ENCODE results near the gene RBFOX2.

Gene RBFOX2

DNA sequence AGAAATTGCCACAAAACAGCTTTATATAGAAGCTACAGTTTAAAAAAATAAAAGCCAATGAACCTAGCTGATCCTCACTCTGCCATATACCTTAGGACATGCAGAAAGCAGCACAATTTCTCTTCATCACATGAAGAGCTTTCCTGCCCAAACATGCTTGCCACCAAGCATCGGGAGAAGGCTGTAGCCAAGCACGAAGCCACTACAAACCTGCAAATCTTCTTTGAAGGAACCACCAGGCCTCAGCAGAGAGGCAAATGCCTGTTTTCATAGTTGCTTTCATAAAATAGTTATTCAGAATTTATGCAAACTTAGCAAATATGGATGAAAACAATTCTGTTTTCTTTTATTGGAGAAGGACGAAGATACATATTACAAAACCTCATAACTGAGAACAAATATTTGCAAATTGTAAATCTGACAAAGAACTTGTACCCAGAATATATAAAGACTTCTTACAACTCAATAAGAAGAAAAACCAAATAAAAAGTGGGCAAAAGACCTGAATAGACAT is 100.3 kb downstream of the RBFOX2 start:
- no peak for DNase-seq (ENCODE audit: low read depth)

DNA sequence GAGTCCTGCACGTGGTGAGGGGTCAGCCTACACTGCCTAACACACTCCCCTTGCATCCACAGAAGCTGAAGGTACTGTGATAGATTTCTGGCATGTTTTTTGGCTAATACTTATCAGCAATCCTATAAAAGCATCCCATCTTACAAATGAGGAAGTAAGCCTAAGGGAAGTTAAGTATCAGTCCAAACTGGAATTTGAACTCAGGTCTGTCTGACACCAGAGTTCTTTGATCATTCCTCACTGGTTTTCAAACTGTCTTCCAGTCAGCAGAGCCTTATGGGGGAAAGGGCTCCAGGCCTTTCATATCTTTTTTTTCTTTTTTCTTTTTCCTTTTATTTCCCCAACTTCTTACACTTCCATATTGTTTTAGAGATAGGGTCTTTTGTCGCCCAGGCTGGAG is 105.6 kb downstream of the RBFOX2 start:
- DNase-seq (ENCODE audit: low read depth), result no peak

DNA sequence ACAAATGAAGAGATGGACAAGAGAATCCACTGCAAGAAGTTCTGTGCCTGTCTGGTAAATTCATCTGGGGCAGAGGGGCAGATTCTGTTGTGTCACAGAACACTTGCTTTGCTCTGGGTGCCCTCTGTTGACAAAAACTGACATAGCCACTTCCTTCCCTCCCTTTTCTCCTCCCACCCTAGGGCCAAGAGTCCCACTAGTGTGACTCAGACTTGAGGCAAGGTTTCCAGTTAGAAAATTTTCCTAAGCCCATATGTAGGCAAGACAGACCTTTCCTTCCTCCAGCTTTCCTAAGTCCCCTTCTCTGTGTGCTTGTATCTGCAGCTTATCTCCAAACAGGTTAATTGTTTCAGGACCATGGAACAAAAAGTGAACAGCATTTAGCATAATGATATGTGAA is 106.8 kb downstream of the RBFOX2 start:
- no peak for DNase-seq (ENCODE audit: low read depth)

DNA sequence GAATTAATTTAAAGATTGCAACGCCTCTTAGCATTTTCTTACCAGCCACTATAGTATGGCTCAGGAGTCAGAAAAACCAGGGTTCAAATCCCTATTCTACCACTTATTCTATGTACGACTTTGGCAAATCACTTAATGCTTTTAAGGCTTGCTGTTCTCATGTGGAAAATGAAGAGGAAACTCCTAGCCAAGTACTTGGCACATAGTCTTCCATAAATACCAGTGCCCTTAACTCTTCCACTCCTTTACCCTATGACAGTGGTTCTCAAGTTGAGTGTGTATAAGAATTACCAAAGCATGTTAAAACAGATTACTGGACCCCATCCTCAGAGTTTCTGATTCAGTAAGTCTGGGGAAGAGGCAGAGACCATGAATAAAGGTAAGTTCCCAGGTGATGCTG is 107.6 kb downstream of the RBFOX2 start:
- no peak for DNase-seq (ENCODE audit: low read depth)

DNA sequence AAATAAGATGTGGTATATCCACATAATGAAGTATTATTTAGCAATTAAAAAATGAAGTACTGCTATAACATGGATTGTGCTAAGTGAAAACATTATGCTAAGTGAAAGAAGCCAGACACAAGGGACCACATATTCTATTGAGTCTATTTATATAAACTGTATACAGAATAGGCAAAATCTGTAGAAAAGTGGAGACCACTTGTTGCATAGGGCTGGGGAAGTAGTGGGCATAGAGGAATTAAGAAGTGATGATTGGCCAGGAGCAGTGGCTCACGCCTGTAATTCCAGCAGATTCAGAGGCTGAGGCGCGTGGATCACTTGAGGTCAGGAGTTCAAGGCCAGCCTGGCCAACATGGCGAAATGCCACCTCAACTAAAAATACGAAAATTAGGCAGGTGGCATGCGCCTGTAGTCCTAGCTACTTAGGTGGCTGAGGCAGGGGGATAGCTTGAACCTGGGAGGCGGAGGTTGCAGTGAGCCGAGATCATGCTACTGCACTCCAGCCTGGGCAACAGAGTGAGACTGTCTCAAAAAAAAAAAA is 109.6 kb downstream of the RBFOX2 start:
- DNase-seq (ENCODE audit: low read depth), result no peak

DNA sequence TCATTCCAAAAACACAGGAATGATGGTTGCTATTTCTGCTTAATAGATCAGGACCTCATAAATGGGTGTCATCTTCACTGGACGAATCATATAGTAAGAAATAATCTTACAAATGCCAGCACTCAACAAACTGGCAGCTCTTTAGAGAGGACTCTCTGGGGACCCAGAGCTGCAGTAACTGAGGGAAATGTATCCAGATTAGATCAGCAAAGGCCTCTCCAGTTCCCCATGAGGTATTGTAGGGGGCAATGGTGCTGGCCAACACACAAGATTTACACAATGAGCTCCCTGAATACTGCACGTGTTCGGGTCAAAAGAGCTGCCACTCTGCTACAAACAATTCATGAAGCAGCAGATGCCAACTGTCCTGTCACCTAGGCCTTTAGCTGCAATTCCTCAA is 110.2 kb downstream of the RBFOX2 start:
- DNase-seq (ENCODE audit: low read depth), result no peak

DNA sequence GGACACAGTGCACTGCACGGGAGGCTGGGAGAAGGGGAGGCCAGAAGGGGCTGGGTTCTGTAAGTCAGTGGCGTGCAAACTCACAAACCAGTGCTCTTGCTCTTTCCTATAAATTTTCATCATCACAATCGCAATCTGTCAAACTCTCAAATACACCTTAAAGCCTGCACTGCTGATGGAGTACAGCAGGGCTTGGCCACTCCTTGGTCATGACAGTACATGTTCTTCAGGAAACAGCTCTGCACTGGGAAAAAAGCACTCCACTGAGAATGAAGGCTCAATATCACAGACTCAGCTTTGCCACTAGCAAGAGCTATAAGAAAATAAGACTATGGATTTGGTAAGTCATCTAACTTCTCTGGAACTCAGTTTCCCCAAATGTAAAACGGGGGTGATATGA is 111.0 kb downstream of the RBFOX2 start:
- no peak for DNase-seq (ENCODE audit: low read depth)

DNA sequence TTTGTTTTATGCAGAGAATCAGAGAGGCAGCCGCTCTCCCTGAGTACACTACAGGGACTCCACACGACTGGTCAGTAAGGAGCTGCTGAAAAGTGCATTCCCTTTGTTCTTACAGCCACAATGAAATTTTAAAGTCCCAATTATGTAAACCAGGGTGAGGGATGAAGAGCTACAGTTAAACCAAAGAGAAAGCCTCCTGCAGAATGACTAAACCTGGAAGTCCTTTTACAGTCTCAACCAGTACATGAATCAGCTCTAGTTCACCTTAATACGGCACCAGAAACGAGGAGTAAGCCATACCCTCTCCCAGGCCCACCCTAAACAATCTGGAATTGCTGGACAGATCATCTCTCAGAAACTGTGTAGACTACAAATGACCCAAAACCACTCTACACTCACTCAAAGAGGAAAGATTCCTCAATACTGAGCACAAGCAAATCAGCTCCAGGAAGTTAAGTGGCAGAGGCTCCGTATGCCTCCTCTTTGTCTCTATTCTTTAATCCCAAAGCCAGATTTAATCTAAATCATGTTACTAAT is 113.1 kb downstream of the RBFOX2 start:
- DNase-seq (ENCODE audit: low read depth), result no peak

DNA sequence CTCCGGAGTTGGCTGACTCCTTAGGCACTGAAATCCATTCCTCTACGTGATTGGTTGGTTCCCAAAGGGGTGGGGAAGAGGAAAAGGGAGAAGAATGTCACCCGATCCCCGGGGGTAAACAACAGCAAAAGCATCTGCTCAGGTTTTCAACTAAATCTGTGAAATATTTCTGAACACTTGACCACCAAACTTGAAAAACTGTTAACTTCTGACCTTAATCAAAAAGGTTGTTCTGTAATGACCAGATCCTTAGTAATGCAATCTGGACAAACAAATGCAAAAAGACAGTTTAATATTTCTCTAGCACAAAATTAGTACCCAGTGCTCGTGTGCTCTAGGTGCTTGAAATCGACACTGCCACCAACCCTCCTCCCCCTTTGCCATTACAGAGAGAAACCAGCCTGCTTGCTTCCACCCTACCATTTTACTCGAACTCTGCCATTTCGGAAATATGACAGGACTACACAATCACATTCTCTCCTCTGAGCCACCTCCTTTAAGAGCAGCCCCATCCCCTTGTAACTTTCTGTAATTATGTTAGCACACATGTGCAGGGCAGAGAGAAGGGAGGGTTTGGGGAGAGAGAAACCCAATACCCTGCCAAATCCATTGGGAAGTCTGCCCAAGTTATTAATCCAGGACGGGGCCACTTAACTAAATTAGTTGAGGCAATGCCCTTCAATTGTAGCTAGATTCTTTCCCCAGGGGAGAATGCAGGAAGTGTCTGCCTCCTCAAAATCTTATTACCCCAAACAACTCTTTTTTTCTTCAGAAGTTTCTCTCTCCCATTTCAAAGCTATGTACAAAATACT is 113.8 kb downstream of the RBFOX2 start:
- DNase-seq (ENCODE audit: low read depth), result no peak

DNA sequence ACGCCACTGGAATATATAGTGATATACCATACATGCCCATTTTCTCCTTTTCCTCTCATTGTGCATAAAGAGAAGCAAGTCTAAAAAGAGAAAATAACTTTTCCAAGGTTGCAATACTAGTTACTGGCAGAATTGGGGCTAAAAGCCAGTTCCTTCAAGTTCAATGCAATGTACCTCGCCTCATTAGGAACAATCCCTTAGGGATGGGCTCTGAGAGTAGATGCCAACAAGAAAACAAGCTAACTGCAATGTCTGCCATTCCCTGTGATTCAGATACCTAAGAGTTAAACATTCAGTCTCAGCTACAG is 114.3 kb downstream of the RBFOX2 start:
- no peak for DNase-seq (ENCODE audit: low read depth)

DNA sequence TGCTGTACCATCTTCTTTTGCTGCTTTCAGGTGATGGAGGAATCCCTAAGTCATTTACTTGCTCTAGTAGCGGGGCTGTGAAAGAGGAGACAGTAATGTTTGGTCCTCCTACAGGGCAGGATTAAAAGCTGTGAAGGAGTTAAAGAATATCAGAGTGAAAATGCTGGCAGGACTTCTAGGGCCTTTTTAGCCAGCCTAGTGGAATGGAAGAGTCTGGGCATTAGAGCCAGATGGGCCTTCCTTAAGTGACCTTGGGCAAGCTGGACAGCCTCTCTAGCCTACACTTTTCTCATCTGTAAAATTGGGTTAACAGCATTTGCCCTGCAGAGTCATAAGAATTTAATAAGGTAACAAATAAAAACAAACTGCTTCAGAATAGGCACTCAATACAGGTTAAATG is 114.7 kb downstream of the RBFOX2 start:
- DNase-seq (ENCODE audit: low read depth), result no peak

DNA sequence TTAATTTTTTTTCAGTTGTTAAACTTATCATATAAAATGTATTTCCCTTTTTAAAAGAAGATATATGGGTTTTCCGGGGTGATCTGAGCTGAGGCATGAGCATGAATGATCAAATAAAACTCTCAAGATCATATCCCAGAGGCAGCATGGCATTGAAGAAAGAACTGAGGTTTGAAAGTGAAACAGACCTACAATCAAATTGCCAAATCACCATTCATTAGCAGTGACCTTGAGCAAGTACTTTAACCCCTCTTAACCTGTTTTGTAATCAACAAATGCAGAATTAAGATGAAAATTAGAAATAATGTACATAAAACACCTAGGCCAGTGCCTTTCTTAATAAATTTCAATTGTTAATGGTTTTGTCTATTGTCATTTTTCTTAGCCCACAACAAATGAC is 116.0 kb downstream of the RBFOX2 start:
- DNase-seq (ENCODE audit: low read depth), result no peak

DNA sequence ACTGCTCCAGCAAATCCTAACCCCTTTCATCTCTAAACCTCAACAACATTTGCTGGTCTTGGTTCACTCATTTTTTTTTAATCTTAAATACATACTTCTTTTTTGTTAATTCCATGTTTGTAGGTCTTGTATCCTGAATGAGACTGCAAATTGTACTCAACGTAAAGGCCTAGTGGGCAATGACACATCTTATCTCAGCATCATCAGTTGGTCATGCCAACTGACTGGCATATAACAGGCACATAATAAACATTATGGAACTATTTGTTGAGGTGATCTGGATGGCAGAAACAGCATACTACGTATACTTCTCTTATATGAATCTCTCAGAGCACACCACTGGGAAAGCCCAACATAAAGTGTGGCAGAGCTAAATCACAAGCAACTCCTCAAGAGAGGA is 116.7 kb downstream of the RBFOX2 start:
- no peak for DNase-seq (ENCODE audit: low read depth)

DNA sequence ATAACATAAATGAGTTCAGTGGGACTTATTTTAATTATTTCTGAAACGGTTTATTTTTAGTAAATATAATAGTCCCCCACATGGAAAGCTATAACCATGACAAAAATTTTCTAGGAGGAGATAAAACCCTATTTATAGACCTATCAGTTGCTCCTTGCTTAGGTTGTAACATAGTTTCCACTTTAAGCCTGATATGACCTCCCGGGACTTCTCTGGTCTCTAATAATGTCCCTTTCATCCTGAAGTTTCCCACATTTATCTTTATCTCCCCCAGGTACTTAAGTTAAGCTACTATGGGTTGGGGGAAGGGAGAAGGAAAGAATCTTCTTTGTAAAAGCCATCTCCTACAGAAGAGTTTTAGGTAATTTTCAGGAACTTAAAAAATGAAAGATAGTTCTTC is 117.7 kb downstream of the RBFOX2 start:
- DNase-seq (ENCODE audit: low read depth), result no peak

DNA sequence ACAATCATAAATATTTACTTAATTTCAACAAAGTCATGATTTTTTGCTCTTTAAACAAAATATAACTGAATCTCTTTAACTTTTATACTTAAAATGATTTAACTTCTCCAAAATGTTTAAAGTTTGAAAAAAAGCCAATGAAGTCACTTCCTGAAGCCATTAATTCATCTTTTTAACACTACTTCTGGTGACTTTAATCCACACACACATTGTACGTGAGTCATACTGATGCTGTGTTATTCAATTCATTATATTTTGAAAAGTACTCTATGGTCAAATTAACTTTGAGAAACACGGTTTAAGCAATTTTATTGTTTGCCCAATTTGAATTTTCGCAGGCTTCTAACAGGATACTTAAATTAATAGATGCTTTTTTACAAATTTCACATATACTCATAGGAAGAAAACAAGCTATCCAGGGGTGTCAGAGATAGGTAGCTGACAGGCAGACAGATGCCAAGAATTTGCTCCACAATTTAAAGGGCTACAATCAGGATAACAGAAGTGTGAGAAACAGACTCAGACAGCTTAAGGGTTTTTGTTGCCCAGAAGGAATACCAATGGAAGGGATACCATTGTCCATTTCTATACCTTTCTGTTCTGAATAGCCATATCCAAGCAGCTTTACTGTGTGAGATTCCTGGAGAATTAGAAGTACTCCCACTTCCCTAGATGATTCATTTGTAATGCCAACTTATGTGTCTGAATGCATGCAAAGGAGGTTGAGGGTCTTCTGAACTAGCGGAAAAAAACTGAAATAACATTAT is 118.4 kb downstream of the RBFOX2 start:
- no peak for DNase-seq (ENCODE audit: low read depth)

DNA sequence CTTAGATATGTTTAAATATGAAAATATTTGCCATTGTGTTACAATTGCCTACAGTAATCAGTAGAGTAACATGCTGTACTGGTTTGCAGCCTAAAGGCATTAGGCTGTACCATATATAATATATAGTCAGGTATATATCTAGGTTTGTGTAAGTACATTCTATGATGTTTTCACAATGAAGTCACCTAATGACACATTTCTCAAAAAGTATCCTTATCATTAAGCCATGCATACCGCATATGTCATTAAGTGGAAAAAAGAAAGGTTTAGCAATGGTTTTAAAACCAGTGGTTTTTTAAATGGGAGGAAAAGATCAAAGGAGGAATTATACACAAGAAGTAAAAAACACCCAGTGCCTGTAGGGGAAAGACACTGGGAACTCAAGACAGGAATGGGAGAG is 122.7 kb downstream of the RBFOX2 start:
- no peak for DNase-seq (ENCODE audit: low read depth)

DNA sequence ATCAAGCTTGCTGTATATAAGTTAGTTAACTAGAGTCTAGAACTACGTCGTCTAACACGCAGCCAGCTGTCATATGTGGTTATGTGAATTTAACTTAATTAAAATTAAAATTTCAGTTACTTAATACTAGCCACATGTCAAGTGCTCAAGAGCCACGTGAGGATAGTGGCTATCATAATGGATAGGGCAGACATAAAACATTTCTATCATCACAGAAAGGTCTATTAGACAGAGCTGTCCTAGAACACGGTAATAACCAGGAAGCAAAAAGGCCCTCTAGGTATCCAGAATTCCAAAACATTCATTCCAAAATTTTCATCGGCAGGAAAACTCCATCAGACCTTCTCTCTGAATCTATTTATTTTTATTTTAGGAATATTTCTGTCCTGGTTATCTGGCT is 123.9 kb downstream of the RBFOX2 start:
- no peak for DNase-seq (ENCODE audit: low read depth)

DNA sequence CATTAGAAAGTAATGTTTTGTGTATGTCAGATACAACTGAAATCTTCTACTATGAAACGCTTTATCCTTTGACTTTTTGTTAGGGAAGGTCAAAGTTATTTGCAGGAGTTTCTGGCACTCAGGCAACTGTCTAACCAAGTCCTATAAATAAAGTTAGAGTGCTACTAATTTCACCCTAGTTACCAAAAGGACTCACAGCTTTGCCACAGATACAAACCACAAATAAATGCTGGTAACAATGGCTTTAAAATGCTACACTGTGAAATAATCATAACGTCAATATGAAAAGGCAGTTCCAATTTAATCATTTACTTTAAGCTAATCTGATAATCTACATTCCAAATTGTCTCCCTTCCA is 124.3 kb downstream of the RBFOX2 start:
- no peak for DNase-seq (ENCODE audit: low read depth)

DNA sequence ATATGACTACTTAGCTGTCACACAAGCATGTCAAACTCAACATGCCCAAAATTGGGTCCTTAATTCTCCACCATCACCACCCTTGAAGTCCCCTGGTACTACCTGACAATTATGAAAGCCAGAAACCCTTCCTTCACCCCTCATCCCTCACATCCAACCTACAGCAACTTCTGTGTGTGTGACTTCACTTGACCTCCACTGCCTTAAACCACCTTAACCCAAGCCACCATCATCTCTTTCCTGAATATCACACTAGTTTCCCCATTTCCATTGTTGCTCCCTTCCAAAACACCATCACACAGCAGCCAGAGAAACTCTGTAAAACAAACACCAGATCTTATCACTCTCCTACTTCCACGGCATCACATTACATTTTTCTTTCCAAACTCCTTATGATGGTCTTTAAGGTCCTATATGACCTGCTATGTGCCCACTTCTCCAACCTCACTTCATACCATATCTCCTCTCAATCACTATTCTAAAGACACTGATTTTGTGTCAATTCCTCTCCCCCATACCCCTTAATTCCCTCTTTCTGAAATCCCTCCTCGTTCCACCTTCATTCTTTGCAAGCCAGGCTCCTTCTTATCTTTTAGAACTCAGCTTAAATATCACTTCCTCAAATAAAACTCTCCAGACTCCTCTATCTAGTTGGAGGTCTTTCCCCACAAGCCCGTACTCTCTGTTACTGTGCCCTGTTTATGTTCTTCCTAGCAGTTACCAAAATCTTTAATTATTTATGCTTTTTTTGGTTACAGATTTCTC is 124.9 kb downstream of the RBFOX2 start:
- DNase-seq (ENCODE audit: low read depth), result no peak

DNA sequence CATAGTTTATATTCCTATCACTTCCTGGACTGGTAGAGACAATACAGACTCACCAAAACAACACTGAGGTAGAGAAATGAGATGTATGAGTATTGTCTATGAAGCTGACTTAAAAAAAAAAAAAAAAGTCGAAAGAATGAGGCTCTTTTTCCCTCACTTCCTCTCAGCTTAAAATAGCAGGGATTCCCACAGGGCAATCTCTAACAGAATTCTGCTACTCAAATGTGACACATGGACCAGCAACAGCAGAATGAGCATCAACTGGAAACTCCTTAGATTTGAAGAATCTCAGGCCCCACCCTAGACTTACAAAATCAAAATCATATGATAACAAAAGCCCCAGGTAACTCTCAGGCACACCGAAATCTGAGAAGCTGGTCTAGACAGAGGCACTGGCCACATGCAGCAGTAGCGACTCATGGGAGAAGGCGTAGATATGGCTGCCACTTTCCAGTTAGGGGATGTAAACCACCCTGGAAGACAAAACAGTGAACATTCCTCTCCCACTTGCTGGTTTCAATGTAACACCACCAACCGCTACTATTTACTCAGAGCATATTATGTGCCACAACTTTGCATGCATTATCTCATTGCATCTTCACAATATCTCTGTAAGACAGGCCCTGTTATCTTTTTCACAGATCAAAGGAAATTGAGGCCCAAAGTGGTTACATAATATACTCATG is 128.0 kb downstream of the RBFOX2 start:
- no peak for DNase-seq (ENCODE audit: low read depth)

DNA sequence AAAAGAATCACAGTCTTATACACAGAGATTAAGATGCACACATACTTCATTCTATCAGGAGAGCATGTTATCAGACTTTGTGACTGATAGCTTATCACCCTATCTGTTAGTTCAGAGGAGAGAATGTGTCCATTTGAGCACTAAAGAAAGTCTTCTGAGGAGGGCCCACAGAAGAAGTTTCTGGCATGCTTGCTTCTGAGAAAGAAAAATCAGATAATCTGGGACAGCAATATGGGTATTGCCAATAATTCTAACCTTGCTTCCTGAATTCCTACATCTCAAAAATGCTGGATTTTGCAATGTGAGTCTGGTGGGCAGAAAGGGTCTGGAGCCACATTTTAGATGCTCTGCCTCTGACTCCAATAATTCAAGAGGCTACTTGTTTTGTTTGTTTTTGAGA is 128.9 kb downstream of the RBFOX2 start:
- no peak for DNase-seq (ENCODE audit: low read depth)
